HEK293T (cell line): ENCODE data around the gene PAX7.

Source experiments
- BHLHE40 ChIP-seq: fragments of 450-650 bp; IDR thresholded peaks from 2 replicates; pipeline ENCODE4 v1.6.1; 2016; ENCODE audit warnings: mild to moderate bottlenecking, moderate library complexity, borderline replicate concordance
- CTBP1 ChIP-seq: fragments of 450-650 bp; IDR thresholded peaks from 2 replicates; pipeline ENCODE4 v1.6.1; 2016; ENCODE audit warnings: borderline replicate concordance
- FOXA1 ChIP-seq: fragments of 450-650 bp; IDR thresholded peaks from 2 replicates; pipeline ENCODE4 v1.6.1; 2016; ENCODE audit warnings: mild to moderate bottlenecking
- FOXK2 ChIP-seq: fragments of 450-650 bp; IDR thresholded peaks from 2 replicates; pipeline ENCODE4 v1.6.1; 2016; ENCODE audit warnings: mild to moderate bottlenecking
- FOXM1 ChIP-seq: fragments of 450-650 bp; IDR thresholded peaks from 2 replicates; pipeline ENCODE4 v1.6.1; 2017; ENCODE audit warnings: mild to moderate bottlenecking, borderline replicate concordance
- HDGF ChIP-seq: fragments of 450-650 bp; IDR thresholded peaks from 2 replicates; pipeline ENCODE4 v1.6.1; 2017; ENCODE audit warnings: antibody characterized with exemption, borderline replicate concordance
- LEF1 ChIP-seq: fragments of 450-650 bp; IDR thresholded peaks from 2 replicates; pipeline ENCODE4 v1.6.1; 2017; ENCODE audit warnings: mild to moderate bottlenecking, borderline replicate concordance
- NFRKB ChIP-seq: fragments of 450-650 bp; IDR thresholded peaks from 2 replicates; pipeline ENCODE4 v1.6.1; 2016; ENCODE audit warnings: mild to moderate bottlenecking, moderate library complexity
- SUZ12 ChIP-seq: fragments of 450-650 bp; IDR thresholded peaks from 2 replicates; pipeline ENCODE4 v1.6.1; 2016; ENCODE audit warnings: mild to moderate bottlenecking
- TARDBP ChIP-seq: fragments of 450-650 bp; IDR thresholded peaks from 2 replicates; pipeline ENCODE4 v1.6.1; 2016
- ZNF384 ChIP-seq: fragments of 450-650 bp; IDR thresholded peaks from 2 replicates; pipeline ENCODE4 v1.6.1; 2016
- TF ChIP-seq, protein P1 (sequence below): fragments of 450-650 bp; IDR thresholded peaks from 2 replicates; pipeline ENCODE4 v1.6.1; 2016

DNA sequence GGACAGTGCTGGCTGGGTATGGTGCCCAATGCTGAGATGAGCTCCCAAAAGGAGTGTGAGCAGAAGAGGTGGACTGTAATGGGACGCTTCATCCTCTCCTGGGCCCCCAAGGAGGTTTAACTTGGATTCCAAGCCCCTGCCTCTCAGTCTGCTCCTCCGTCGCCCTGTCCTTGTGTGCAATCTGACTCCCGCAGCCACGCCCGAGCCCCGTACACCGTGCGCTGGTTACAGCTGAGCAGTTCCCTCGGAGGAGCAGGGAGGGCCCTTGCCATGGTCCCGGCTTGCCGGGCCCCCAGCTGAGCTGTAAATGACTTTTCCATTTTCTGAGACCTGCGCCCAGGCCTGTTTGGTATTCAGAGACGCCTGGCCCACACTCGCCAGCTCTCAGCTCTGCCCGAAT is 53.7 kb downstream of the PAX7 start:
- TF ChIP-seq FOXA1 (no peak), FOXM1 (no peak), FOXK2 (no peak), BHLHE40 (no peak), SUZ12 (no peak), HDGF (no peak), CTBP1 (no peak), LEF1 (no peak), ZNF384 (no peak), NFRKB (no peak), TARDBP (no peak)
- TF ChIP-seq, protein P1, sequence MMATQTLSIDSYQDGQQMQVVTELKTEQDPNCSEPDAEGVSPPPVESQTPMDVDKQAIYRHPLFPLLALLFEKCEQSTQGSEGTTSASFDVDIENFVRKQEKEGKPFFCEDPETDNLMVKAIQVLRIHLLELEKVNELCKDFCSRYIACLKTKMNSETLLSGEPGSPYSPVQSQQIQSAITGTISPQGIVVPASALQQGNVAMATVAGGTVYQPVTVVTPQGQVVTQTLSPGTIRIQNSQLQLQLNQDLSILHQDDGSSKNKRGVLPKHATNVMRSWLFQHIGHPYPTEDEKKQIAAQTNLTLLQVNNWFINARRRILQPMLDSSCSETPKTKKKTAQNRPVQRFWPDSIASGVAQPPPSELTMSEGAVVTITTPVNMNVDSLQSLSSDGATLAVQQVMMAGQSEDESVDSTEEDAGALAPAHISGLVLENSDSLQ: no peak
